GM12872 (cell line): ENCODE results near the gene GPT2.

Experiments
- TF ChIP-seq, protein P1 (sequence below): IDR thresholded peaks from 3 replicates; pipeline ENCODE4 v1.5.1; 2011; ENCODE audit warnings: low read depth, mild to moderate bottlenecking, low read length, moderate library complexity; ENCODE audit not compliant: insufficient read depth

The GPT2 gene

DNA sequence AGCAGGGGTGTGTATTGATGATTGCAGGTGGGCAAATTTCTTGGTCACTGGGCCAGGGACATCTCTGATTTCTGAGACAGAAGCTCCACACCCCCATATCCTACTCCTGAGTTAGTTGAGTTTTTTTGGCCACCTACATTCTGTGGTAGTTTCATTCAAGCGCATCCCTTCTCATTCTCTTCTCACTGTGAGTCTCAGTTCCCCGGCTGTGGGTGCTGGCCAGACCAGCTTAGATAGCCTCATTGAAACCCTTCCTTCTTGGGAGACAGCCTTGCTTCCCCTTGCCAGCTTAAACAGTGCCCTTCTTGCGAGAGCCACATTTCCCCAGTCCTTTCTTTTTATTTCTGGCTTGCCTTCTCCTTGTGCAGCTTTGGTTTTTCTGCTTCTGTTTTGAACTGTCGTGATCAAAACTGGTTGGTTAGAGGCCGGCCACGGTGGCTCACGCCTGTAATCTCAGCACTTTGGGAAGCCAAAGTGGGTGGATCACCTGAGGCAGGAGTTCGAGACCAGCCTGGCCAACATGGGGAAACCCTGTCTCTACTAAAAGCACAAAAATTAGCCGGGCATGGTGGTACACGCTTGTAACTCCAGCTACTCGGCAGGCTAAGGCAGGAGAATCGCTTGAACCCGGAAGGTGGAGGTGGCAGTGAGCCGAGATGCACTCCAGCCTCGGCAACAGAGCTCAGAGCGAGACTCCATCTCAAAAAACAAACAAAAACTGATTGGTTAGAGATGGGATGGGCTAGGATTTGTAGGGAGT lies 2.8 kb downstream of the GPT2 start:
- TF ChIP-seq, protein P1, sequence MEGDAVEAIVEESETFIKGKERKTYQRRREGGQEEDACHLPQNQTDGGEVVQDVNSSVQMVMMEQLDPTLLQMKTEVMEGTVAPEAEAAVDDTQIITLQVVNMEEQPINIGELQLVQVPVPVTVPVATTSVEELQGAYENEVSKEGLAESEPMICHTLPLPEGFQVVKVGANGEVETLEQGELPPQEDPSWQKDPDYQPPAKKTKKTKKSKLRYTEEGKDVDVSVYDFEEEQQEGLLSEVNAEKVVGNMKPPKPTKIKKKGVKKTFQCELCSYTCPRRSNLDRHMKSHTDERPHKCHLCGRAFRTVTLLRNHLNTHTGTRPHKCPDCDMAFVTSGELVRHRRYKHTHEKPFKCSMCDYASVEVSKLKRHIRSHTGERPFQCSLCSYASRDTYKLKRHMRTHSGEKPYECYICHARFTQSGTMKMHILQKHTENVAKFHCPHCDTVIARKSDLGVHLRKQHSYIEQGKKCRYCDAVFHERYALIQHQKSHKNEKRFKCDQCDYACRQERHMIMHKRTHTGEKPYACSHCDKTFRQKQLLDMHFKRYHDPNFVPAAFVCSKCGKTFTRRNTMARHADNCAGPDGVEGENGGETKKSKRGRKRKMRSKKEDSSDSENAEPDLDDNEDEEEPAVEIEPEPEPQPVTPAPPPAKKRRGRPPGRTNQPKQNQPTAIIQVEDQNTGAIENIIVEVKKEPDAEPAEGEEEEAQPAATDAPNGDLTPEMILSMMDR, result no peak

DNA sequence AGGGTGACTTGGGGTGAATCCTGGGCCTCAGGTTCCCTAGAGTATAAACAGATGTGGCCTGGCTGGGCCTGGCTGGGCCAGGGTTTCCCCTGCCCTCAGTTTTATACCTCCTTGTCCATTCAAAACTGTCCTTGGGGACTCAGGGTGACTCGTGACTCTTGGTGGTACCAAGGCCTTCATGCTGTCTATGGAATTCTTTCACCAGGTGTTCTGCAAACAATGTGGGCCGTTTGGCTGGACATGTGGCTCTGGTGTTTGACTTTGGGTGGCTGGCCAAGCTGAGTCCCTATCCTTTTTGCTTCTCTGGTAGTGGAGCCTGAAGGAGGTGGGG lies 3.3 kb downstream of the GPT2 start:
- TF ChIP-seq, protein P1, result no peak

DNA sequence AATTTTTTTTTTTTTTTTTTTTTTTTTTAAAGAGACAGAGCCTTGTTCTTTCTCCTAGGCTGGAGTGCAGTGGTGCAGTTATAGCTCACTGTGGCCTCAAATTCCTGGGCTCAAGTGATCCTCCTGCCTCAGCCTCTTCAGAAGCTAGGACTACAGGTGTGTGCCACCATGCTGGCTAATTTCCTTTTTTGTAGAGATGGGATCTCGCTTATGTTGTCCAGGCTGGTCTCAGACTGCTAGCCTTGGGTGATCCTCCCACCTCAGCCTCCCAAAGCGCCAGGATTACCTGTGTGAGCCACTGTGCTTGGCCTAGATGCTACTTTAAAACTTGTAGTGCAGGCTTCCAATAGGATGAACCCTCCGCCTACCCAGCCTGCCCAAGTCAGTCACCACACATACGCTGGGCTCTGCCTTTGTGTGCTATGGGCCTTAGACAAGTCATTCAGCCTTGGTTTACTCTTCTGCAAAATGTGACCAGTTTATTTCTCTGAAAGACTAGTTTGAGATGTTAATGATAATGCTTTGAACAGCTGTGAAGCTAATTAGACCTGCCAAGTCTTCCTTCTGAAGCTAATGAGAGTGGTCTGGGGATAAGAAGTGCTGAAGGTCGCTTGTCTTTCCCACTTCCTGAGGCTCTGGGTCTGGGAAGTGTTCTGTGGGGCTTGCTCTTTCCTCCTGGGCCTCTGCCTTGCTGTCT lies 5.2 kb downstream of the GPT2 start:
- TF ChIP-seq, protein P1, result no peak

DNA sequence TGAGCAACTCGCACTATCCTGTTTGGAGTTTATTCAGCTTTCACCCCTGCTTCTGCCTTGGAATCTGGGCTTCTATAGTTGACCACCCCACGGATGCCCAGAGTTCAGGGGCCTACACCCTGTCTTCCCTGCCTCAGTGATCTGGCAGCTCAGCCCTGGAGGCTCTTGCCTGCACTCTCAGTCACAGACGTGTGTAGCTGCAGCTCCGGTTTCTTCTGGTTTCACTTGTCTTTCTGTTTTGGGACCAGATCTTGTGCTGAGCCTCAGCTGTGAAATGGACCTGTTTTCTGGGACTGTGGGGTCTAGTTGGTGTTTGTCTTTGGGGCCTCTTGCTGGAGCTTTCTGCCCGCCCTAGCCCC lies 5.8 kb downstream of the GPT2 start:
- TF ChIP-seq, protein P1, result no peak

DNA sequence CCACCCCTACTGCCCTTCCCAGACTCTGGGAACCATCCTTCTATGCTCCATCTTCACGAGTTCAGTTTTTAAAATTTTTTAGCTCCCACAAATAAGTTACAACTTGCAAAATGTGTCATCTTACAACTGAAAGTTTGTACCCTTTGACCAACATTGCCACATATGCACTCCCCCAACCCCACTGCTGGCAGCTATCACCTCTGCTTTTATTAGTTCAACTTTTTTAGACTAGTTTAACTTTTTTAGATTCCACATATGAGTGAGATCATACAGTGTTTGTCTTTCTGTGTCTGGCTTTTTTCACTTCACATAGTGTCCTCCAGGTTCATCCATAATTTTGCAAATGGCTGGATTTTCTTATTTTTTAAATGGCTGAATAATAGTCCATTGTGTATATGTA lies 7.7 kb downstream of the GPT2 start:
- TF ChIP-seq, protein P1, result no peak

DNA sequence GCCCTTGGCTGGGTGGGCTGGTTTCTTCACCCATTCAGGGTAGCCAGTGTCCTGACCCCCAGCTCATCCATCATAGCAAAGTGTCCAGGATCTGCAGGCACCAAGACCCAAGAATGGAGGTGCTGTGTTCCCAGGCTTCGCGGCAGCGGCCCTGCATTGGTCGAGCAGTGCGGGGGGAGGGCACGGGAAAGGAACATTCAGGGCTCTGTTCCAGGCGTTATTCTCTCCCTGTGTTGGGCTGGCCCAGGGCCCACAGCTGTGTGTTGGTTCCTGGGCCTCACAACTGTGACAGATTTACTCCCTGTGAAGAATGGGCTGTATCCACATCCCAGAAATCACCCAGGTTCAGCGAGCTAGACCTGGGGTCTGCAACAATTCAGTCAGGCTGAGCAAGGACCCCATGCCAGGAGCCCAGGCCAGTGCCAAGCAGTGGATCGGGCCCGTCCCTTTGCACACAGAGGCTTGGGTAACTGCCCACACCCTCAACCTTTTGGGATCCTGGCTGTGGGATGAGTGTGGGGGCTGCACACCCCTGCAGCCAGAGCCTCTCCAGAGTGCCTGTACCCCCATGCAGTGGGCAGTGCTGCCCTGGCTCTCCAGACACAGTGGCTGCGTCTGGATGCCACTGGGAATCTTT lies 10.0 kb downstream of the GPT2 start:
- TF ChIP-seq, protein P1, result no peak

DNA sequence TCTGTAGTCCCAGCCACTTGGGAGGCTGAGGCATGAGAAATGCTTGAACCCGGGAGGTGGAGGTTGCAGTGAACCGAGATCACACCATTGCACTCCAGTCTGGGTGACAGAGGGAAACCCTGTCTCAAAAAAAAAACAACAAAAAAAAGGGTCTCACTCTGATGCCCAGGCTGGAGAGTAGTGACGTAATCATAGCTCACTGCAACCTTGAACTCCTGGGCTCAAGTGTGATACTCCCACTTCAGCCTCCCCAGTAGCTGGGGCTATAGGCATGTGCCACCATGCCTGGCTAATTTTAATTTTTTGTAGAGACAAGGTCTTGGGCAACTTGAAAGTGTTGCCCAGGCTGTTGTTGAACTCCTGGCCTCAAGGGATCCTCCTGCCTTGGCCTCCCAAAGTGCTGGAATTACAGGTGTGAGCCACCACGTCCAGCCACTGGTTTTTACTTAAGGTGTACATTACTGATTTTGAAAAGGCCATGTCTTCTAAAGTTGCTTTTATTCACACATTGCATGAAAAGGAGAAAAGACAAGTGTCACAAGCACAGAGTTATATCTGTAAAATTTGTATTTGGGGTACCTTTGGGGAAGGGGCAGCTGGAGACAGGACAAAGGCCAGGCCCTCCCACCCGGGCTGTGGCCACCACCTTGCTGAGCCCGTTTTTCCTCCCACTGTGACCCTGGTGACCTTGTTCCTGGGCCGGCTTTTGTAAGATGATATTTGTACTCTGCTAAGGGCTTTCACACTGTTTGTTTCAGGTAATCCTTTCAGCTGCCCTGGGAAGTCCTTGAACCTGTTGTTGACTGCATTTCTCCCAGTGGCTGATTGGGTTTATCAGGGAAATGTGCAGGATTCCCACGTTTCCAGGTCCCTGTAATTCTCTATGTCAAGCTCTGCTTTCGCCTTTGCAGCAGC lies 11.5 kb downstream of the GPT2 start:
- TF ChIP-seq, protein P1, result no peak
